Left hindlimb (tissue), 1 donor: Measurements from ENCODE around the gene C2orf81.

Experiments
- DNase-seq: peaks from one replicate; pipeline ENCODE4 v3.0.0-alpha.2; 2018

C2orf81 gene

DNA sequence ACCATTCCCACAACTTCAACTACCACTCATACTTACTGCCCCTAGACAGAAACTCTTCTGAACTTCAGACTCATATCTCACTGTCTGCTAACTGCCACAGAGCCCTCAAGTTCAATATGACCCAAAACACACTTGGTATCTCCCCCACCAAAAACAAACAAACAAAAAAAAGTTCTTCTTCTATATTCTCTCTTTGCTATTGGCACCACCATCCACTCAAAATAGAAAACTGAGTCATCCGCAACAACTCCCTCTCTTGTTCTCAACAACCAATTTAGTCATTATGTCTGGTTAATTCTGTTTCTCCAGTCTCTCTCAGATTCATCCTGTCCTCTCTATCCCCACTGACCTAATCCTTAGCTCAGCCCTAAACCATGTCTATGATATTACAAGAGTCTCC lies 34.1 kb downstream of the C2orf81 start:
- DNase-seq: no peak

DNA sequence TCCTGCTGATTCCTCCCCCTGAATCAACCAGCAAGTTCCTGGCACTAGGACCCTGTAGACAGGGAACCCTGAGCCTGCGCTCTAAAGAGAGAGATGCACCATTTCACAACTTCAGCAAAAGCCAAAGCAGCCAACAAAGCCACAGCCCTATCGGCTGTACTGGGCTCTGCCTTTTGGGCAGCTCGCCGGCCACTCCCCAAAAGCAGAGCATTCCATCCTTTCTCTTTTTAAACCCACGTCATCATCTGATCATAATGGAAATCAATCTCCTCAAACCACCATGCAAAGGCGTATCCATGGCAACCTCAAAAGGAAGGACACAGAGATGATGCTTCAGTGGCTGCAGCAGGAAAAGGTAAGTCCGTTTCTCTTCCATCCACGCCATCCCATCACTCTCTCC lies 36.0 kb downstream of the C2orf81 start:
- no peak for DNase-seq

DNA sequence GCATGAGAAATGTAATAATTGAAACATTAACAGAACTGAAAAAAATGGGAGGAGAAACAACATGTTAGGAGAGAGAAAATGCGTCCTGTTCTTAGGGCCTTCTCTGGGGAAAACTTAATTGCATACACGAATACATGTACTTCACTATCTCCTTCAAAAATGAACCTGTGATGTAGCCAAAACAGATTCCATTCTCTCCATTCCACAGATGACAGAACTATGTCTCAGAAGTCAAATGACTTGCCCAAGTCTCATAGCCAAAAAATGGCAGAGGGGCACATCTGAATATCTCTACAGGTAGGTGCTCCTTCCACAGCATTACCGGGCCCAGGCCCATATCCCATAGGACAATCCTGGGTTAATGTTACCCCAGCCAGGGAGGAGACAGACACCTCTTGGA lies 37.4 kb downstream of the C2orf81 start:
- no peak for DNase-seq

DNA sequence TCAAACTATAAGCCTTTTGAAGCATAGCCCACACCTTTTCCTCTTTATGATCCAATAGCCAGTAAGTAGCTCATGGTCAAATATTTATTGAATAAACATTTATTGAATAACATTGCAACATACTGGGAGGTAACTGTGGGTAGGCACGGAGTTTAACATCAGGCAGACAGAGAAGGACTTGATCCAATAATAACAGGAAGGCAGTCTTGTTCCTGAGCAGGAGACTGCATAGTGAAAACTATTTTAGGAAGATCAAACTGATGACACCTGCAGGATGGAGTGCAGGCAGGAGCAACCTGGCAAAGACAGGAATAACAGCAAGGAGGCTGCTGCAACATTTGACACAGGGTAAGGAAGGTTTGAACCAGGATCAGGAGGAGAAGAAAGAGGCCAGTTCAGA lies 38.2 kb downstream of the C2orf81 start:
- DNase-seq: no peak

DNA sequence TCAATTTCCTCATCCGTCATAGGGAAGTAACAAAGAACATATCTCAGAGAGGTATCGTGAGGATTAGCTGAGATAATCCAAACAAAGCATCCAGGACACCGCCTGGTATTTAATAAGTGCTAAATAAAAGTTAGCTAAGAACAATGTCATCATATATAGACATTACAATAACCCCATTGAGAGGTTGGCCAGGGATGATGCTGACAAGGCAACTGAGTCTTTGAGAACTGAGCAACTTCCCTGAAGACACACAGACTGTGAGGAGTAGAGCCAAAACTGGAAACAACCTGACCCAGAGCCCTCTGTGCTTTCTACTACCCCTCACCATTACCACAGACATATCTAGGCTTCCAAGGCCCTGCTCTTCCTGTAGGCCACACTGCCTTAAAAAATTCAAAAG lies 39.7 kb downstream of the C2orf81 start:
- no peak for DNase-seq

DNA sequence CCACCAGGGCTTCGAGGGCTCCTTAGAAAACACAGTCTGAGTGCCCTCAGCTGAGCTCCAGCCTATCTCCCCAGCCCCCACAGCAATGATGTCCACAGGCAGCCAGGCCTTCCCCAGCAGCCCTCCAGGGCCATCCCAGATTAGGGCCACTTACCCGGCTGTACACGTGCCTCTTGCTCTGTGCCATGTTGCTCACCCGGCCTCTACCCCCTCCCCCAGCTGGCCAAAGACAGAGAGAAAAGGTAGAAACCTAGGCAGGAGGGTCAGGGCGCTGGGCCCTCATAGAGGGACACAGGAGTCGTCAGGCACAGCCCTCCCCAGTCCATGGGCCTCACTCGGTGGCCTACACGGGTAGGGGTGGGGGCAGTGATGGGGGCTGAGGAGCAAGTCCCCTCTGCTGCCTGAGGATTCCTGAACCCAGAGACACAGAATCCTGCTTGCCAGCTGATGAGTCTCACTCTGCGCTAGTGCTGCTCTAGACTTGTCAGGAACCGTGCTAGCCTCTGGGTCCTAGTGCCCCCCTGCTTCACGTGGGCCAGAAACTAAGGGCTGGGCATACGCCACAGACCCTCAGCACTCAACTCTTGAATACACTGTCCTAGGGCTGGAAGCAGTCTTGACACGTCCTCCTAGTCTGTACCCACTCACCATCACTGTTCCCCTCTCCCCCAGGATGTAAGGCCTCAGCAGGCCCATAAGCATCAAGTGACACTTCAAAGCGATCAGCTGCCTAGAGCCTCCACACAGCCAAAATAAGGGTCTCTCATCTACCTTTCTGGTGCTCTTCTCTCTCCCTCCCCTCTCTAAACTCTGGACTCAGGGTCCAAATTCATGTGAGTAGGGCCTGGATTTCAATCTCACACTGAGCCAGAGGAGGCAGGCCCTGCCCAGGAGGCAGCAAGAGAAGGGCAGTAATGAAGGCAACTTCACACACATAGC lies 41.3 kb downstream of the C2orf81 start, which contains the start of gene DCTN1:
Gene DCTN1 (minus strand): TSS at position 461 of the 939 bp plus-strand sequence. CDS start 274 bp downstream, at position 187.
- peak; percentile 69 for DNase-seq

DNA sequence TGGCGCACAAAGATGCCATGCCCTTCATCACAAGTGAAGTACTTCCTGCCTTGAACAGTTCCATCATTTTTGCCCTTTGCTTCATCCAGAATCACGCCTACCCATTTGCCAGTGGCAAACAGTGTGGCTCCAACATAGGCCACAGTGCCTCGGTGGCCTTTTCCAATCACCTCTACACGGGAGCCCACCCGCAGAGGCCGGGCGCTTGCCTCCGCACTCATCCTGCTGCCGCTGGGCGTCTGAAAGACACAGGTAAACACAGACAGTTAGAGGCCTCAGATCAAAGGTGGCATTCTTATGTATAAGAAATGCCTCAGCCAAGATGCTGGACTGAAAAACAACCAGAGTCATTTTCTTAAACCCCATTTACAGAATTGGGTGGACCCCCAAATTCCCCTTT lies 43.4 kb downstream of the C2orf81 start:
- DNase-seq: no peak

DNA sequence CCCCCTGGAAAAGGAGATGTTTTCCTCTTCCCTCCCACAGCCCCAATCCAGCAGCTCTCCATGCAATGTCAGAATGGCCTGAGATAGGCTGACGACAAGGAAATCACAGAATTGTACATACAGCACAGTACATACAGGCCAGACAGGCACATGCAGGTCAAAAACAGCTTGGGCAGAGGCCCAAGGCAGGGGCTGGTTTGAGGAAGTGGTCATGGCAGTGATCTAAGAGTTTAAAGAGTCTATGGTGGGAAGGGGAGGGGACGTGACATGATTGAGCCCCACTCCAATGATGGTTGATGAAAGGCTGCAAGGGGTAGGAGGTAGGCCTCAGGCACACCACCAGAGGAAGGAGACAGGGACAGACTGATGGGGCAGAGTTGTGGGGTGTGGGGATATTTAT lies 45.6 kb downstream of the C2orf81 start:
- DNase-seq: no peak

DNA sequence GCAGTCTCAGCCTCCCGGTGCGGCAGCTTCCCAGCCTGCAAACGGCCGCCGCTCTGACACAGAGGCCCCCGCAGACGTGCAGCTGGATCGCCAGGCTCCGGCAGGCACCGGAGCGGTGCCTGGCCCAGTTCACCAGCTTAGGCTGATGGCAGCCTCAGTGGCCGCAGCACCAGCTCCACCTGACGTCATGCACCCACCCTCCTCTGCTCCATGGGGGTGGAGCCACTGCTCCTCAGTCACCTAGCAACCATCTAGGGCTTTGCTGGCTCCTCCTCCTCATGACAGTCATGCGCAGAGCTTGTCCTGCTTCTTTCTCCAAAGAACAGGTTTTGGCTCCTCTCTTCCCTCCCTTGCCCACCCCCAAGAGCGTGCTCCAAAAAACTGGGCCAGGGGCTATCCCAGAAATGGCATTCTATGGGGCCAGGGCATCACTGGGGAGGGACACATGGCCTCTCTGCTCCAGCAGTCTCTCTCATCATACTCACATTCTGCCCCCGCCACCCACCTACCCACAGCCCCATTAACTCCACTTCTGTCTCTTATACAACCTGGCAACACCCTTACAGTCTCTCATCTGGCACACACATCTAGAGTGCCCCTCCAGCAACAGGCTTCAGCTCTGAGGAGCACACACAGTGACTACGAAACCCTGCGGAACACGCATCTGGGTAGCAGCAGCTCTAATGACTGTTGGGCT lies 46.8 kb downstream of the C2orf81 start:
- peak; percentile 74 for DNase-seq

DNA sequence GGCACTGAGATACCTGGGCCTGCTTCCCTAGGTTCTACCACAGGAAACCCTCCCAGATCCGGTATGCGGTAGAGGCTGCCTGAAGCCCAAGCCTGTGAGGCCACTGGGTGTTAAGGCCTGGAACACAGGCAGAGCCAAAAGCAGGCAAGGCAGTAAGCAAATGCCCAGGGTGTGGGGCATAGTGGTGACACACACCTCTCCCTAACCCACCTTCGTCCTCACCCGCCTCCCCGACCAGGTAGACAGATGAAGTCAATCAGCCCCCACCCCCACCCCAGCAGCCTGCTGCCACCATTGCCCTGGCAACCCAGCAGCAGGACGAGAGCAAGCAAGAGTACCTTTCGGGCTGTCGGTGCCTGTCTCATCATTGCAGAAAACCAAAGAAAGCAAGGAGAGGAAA lies 47.4 kb downstream of the C2orf81 start:
- DNase-seq: no peak

DNA sequence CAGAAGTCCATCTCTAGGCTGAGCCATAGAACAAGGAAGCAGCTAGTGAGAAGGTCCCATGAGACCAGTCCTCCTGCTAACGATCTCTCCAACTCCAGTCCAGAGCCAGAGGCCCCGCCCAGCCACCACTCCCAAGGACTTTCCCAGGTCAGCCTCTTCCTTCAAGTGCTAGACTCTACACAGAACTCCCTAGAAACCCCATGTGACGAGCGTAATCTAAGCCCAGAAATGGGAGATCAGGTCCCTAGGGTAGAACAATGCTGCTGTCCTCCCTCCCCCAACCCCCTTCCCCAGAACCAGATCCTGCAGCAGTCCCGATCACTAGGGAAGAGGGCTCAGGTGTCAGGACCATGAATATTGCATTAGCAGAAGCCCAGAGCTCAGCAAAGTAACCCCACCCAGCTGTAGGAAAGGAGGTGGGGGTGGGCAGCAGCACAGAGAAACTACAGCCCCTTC lies 48.2 kb downstream of the C2orf81 start:
- DNase-seq: no peak

DNA sequence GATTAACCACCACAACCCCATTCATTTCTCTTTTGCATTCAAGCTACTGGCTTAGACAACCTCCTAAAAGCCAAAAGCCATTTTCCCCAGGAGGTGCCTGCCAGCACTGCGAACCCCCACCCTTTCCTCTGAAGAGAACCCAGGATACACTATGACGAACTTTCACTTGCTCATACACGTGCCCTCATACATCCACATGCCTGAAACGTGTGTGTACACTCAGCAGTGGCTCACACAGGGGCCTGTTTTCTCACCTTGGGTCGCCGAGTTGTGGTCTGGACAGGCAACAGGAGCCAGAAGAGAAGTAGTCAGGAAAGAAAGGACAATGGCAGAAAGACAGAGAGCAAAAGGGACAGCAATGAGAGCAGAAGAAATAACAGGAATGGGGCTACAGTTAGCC lies 48.7 kb downstream of the C2orf81 start:
- DNase-seq: no peak

DNA sequence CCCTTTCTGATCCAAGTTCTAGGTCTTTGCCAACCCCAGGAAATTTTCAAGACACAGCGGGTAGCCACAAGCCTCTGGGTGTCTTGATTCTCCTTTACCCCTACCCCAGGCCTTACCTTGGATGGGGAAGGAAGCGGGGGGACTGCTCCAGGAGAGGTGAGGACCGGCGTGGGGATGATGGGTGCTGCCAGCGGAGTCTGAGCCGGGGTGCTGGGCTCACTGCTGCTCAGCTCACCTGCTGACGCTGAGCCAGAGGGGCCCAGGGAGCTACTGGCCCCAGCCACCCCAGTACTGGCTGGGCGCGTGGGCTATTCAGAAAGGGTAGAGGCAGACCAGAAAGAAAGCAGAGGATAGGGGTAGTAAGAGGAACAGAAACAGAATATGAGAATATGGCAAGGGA lies 50.0 kb downstream of the C2orf81 start:
- DNase-seq: no peak

DNA sequence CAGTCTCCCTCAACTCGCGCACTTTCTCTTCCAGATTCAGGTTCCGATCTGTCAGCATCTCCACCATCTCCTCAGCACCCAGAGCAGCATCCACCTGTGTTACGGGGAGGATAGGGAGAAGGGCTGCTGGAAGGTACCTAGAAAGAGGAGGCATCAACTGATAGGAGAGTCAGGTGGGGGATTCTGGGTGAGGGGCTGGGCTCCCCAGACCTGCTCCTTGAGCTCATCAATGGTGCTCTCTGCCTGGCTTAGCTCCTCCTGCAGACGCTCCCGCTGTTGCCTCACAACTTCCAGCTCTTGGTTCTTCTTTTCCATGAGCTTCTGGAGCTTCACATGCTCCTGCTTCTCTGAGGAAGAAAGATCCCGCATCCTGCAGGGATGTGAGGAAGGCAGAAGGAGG lies 51.4 kb downstream of the C2orf81 start:
- DNase-seq: no peak

DNA sequence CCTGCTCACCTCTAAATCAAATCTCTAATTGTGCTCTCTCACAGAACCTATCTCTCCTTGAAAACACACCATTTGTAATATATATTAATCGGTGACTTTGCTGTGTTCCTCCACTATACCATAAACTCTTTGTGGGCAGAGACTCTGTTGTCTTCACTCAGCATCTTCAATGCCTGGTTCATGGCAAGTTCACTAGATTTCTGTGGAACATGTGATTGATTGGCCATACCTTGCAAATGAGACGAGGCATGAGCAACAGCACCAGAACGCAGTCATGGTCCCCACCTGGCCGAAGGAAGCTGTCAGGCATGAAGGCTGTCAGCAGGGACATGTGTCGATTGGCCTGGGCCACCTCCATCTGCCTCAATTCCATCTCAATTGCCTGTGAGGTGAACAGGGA lies 52.9 kb downstream of the C2orf81 start:
- no peak for DNase-seq

DNA sequence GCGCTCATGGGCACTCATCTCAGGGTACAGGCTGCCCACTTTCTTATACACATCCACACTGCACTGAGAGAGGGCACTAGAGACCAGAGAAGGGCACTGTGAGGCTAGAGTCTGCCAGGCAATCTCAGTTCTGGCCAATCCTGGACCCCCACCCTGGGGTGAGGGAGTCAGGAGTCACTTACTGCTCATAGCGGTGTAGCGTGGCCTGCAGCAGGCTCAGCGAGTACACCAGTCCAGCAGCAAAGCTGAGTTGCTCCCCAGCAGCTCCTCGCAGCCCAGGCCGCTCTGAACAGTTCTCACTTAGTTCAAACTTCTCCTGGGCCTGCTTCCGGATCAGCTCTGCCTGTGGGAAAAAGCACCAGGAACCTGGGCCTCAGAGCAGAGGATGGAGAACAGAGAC lies 53.6 kb downstream of the C2orf81 start:
- no peak for DNase-seq

DNA sequence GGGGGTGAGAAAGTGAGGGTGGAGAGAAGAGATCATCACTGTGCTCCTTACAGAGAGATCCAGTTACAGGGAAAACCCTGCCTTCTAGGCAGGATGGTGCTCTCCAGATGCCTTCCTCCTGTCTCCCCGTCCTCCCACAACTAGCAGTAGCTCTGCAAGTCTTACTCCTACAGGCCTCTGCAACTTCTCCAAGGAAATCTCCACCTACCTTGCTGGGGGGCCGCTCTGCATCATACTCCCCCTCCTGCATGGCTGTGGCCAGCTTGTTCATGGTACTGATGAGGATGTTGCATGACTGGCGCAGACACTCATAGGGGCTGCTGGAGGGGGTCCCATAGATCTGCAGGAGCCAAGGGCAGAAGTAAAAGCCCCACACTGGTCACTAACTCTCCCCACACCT lies 55.4 kb downstream of the C2orf81 start:
- DNase-seq: no peak

DNA sequence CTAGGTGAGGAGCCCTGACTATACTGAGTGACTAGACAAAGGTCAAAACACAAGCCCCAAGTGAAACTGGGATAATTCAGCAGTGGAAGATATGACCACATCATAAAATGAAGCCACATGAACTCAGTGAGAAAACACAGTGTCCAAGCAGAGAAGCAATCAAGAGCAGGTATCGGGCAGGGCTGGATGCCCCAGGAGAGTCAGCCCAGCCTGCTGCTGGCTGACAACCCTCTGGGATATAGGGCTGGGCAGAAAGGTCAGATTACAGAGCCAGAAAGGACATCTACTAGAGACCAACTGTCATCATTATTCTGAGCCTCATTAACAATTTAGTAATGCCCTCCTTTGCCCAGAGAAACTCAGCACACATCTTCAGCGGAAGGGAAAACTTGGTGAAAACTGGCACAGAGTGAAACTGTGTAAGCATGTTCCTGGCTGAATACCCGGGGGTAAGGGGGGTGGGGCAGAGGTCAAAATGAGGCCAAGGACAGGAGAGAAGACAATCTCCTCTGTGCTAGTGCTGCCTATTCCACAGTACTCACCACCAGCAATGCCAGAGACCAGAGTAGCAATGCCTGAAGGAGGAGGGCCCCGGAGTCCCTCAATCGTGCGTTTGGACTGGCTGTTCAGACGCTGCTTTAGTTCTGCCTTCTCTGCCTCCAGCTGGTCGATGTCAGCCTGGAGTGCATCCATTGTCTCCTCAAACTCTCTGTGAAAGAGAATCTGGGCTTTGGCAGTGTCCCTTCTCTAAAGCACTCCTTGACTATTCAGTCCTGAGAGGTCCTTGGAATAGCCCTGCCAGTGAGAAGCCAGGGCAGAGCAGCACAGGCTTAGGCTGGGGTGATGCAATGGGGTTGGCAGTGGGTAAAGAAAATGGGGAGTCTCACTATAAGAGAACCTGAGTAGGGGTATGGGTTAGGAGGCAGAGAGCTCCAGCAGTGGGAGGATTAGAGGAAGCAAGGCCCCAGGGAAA lies 56.6 kb downstream of the C2orf81 start:
- DNase-seq: no peak
